Mesendoderm (in vitro differentiated cells): ENCODE results near the gene ARHGAP26.

ENCODE experiments used
- DNase-seq: peaks from one replicate; pipeline ENCODE4 v3.0.0; 2013
- H2AK5ac ChIP-seq: 2 replicates; pipeline ENCODE4 v1.6.1; 2013; ENCODE audit warnings: low read length, inconsistent platforms
- H2BK120ac ChIP-seq: 2 replicates; pipeline ENCODE4 v1.6.1; 2013; ENCODE audit warnings: low read depth, mild to moderate bottlenecking, low read length, moderate library complexity, mixed read lengths
- H2BK15ac ChIP-seq: replicated peaks from 2 replicates; pipeline ENCODE4 v1.6.1; 2013; ENCODE audit warnings: low read depth, mild to moderate bottlenecking, moderate library complexity
- H2BK5ac ChIP-seq: 2 replicates; pipeline ENCODE4 v1.6.1; 2013; ENCODE audit warnings: low read length, inconsistent platforms
- H3K18ac ChIP-seq: 2 replicates; pipeline ENCODE4 v1.6.1; 2013; ENCODE audit warnings: mild to moderate bottlenecking, low read length, mixed read lengths
- H3K23ac ChIP-seq: one replicate; pipeline ENCODE4 v1.6.1; 2013; ENCODE audit warnings: low read length
- H3K27ac ChIP-seq: 2 replicates; pipeline ENCODE4 v1.5.1; 2013; ENCODE audit warnings: low read depth, mild to moderate bottlenecking, inconsistent platforms, low read length, moderate library complexity
- H3K27me3 ChIP-seq: 2 replicates; pipeline ENCODE4 v1.6.1; 2013; ENCODE audit warnings: low read length, control low read depth, mild to moderate bottlenecking, inconsistent platforms; ENCODE audit not compliant: insufficient read depth, poor library complexity
- H3K36me3 ChIP-seq: 2 replicates; pipeline ENCODE4 v1.6.1; 2013; ENCODE audit warnings: low read length, inconsistent platforms; ENCODE audit not compliant: control insufficient read depth, insufficient read depth
- H3K4ac ChIP-seq: one replicate; pipeline ENCODE4 v1.6.1; 2013; ENCODE audit warnings: low read depth, mild to moderate bottlenecking, low read length, moderate library complexity
- H3K4me1 ChIP-seq: 2 replicates; pipeline ENCODE4 v1.6.1; 2013; ENCODE audit warnings: low read depth, low read length, inconsistent platforms; ENCODE audit not compliant: control insufficient read depth
- H3K4me2 ChIP-seq: 2 replicates; pipeline ENCODE4 v1.6.1; 2013; ENCODE audit warnings: low read length
- H3K4me3 ChIP-seq: 2 replicates; pipeline ENCODE4 v1.5.1; 2013; ENCODE audit warnings: mild to moderate bottlenecking, low read length
- H3K56ac ChIP-seq: one replicate; pipeline ENCODE4 v1.6.1; 2013; ENCODE audit warnings: low read length
- H3K79me1 ChIP-seq: 2 replicates; pipeline ENCODE4 v1.6.1; 2013; ENCODE audit warnings: low read length, inconsistent platforms
- H3K79me2 ChIP-seq: 2 replicates; pipeline ENCODE4 v1.6.1; 2013; ENCODE audit warnings: mild to moderate bottlenecking, low read length; ENCODE audit not compliant: control insufficient read depth, insufficient read depth
- H3K9ac ChIP-seq: 2 replicates; pipeline ENCODE4 v1.6.1; 2013; ENCODE audit warnings: low read length, inconsistent platforms
- H4K5ac ChIP-seq: one replicate; pipeline ENCODE4 v1.6.1; 2013; ENCODE audit warnings: low read length
- H4K8ac ChIP-seq: one replicate; pipeline ENCODE4 v1.6.1; 2013; ENCODE audit warnings: low read depth, mild to moderate bottlenecking, control low read depth, low read length, moderate library complexity
- WGBS: extraction: QIAGEN DNeasy Blood & Tissue Kit; methylation state at CpG from one replicate; pipeline ENCODE4 v1.1.7; 2013; ENCODE audit warnings: low lambda C conversion rate, missing lambda C conversion rate; ENCODE audit not compliant: insufficient coverage; ENCODE audit errors: extremely low coverage; 5-methylcytosine and 5-hydroxymethylcytosine counted together

Gene ARHGAP26

DNA sequence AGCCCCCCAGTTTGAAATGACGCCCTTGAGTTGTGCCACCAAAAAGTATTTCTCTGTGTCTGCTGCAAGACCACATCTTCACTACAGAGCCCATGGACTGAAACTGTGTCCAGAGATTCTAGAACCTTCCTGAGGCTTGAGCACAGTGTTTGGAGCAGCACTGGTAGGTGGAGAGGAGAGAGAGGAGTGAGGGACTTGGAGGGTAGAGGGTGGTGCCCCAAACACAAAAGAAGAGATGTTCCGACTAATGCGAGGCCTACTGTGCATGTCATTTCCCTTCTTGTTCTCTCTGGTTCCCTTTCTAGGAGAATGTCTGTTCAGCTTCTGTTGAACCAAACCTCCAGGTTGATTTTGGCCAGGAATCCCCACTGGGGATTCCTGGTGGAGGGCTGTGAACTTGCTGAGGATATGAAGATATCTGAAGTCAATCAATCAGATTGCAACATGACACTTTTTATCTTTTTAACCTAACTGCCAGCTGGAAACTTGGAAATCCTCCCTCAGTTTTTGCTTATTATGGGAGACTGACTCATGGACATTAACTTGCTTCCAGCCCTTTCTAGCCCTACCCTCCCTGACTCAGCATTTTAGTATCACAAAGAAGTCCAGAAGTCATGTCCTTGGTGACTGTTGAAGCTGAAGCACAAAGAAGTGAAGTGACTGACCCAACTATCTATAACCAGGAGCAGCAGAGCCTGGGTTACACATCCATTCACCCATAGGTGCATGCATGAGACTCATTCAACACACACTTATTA, 478.8 kb downstream of the ARHGAP26 start:
- Histone ChIP-seq H3K23ac (no peak overlapping the region), H3K4me3 (no peak overlapping the region), H3K18ac (no peak overlapping the region), H3K36me3 (no peaks in the 10 kb centered on the region), H3K79me1 (no peaks in the 10 kb centered on the region), H4K5ac (no peak overlapping the region), H3K27me3 (no peaks in the 10 kb centered on the region), H2BK5ac (no peak overlapping the region), H4K8ac (no peak overlapping the region), H3K4me1 (peaks cover 1% of the 10 kb centered on the region), H3K79me2 (no peaks in the 10 kb centered on the region), H2BK120ac (no peak overlapping the region), H3K27ac (no peak overlapping the region), H3K4ac (no peak overlapping the region), H2AK5ac (no peak overlapping the region), H3K56ac (no peak overlapping the region), H2BK15ac (no peak overlapping the region), H3K9ac (no peak overlapping the region), H3K4me2 (no peak overlapping the region)
- WGBS, result no CpG with 5 or more reads among the region's 3 CpGs
- no peak for DNase-seq

DNA sequence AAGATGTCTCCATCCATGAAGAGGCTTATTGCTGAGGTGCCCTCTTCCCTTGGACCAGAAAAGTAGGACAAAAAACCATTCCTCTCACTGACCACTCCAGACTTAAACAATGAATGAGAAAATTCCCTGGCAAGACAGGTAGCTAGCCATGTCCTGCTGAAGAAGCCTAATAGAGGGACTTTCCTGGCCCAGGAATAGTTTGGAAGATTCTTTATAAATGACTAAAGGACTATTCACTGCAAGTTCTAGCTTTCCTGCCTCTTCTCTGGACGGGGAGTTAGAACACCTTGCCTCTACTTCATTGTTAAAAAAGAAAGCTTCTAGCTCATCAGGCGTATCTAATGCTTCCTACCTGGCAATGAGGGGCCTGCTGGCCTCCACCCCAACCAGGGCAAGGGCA, 479.7 kb downstream of the ARHGAP26 start:
- H3K4me3 ChIP-seq, result no peak overlapping the region
- H3K9ac ChIP-seq, result no peak overlapping the region

DNA sequence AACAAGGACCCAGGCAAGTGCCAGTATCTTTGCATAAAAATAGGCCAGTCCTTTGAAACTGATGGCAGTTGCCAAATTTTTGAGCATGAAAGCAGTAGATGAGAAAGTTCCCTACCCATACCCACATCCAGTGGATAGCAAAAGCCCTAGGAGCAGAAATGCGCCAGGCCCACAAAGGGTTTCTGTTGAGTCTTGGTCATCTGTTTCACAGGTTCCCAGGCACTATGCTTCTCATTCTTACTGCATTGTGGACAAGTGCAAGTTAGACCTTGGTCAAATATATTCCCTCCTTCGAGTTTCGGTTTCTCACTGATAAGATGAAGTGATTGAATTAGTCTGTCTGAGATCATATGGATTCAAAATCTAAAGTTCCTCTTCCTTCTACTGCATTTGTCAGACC, 481.0 kb downstream of the ARHGAP26 start:
- H3K4me3 ChIP-seq, result no peak overlapping the region
- no peaks in the 10 kb centered on the region for H3K27me3 ChIP-seq
- H3K36me3 ChIP-seq, result no peaks in the 10 kb centered on the region
- no peak overlapping the region for H2BK5ac ChIP-seq
- H2AK5ac ChIP-seq, result no peak overlapping the region
- H4K5ac ChIP-seq, result no peak overlapping the region
- no peak overlapping the region for H2BK15ac ChIP-seq
- H3K79me2 ChIP-seq, result no peaks in the 10 kb centered on the region
- H3K4me2 ChIP-seq, result no peak overlapping the region
- no peak overlapping the region for H3K23ac ChIP-seq
- H3K79me1 ChIP-seq, result no peaks in the 10 kb centered on the region
- no peaks in the 10 kb centered on the region for H3K4me1 ChIP-seq
- WGBS, result no CpG with 5 or more reads among the region's 3 CpGs
- H3K18ac ChIP-seq, result no peak overlapping the region
- H3K27ac ChIP-seq, result no peak overlapping the region
- H2BK120ac ChIP-seq, result no peak overlapping the region
- H3K56ac ChIP-seq, result no peak overlapping the region
- no peak overlapping the region for H4K8ac ChIP-seq
- no peak overlapping the region for H3K4ac ChIP-seq
- no peak overlapping the region for H3K9ac ChIP-seq
- no peak for DNase-seq

More for the DNA sequence above, 479.7 kb downstream of the ARHGAP26 start:
- no peaks in the 10 kb centered on the region for H3K27me3 ChIP-seq
- no peak overlapping the region for H3K56ac ChIP-seq
- H4K5ac ChIP-seq, result no peak overlapping the region
- H4K8ac ChIP-seq, result no peak overlapping the region
- H3K4me2 ChIP-seq, result no peak overlapping the region
- no peaks in the 10 kb centered on the region for H3K36me3 ChIP-seq
- no peaks in the 10 kb centered on the region for H3K4me1 ChIP-seq
- H2BK15ac ChIP-seq, result no peak overlapping the region
- no CpG with 5 or more reads among the region's 2 CpGs for WGBS
- H3K79me2 ChIP-seq, result no peaks in the 10 kb centered on the region
- DNase-seq, result no peak
- H3K18ac ChIP-seq, result no peak overlapping the region
- H2BK5ac ChIP-seq, result no peak overlapping the region
- no peak overlapping the region for H3K4ac ChIP-seq
- H2BK120ac ChIP-seq, result no peak overlapping the region
- no peak overlapping the region for H3K23ac ChIP-seq
- no peak overlapping the region for H2AK5ac ChIP-seq
- no peak overlapping the region for H3K27ac ChIP-seq
- no peaks in the 10 kb centered on the region for H3K79me1 ChIP-seq

DNA sequence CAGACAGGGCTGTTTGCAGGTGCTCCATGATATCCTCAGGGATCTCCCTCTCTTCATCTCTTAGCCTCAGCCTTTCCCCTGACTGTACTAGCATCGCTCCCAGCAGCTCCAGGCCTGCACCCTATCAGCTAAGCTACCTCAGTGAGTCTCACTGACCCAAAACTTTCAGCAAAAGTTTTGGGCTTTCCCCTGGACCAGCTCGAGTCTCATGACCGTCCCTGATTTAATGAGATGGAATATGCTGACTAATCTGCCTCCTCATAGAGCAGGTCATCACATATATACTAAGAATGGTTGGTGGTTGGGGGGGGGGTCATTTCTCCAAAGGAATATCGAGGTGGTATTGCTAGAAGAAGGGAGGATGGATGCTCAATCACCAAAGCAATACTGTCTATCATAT, 481.8 kb downstream of the ARHGAP26 start:
- H3K4me3 ChIP-seq, result no peak overlapping the region
- no peak overlapping the region for H2BK120ac ChIP-seq
- H3K56ac ChIP-seq, result no peak overlapping the region
- H2AK5ac ChIP-seq, result no peak overlapping the region
- DNase-seq, result no peak
- H3K18ac ChIP-seq, result no peak overlapping the region
- no peaks in the 10 kb centered on the region for H3K4me1 ChIP-seq
- H2BK5ac ChIP-seq, result no peak overlapping the region
- no peak overlapping the region for H3K4ac ChIP-seq
- H3K79me1 ChIP-seq, result no peaks in the 10 kb centered on the region
- no peak overlapping the region for H4K5ac ChIP-seq
- H3K9ac ChIP-seq, result no peak overlapping the region
- H3K36me3 ChIP-seq, result no peaks in the 10 kb centered on the region
- no peaks in the 10 kb centered on the region for H3K27me3 ChIP-seq
- WGBS, result no CpG with 5 or more reads among the region's 4 CpGs
- no peak overlapping the region for H4K8ac ChIP-seq
- H3K27ac ChIP-seq, result no peak overlapping the region
- no peaks in the 10 kb centered on the region for H3K79me2 ChIP-seq
- no peak overlapping the region for H3K23ac ChIP-seq
- H2BK15ac ChIP-seq, result no peak overlapping the region
- H3K4me2 ChIP-seq, result no peak overlapping the region

DNA sequence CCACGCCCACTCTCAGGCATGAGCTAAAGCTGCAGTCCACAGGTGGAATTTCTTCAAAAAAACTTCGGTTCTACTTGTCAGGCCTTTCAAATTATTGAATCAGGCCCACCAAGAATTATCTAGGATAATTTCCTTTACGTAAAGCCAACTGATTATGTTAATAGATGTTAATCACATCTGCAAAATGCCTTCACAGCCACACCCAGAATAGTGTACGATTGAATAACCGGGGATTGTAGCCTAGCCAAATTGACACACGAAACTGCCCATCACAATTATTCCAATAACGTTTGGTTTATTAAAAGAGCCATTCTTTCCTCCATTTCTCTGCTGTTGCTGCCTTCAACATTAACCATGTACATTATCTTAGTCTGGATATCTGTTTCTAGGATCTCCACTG, 484.6 kb downstream of the ARHGAP26 start:
- no peak overlapping the region for H3K4me3 ChIP-seq
- H2BK15ac ChIP-seq, result no peak overlapping the region
- H3K79me1 ChIP-seq, result no peaks in the 10 kb centered on the region
- no peaks in the 10 kb centered on the region for H3K27me3 ChIP-seq
- H3K18ac ChIP-seq, result no peak overlapping the region
- no peak overlapping the region for H3K27ac ChIP-seq
- H3K56ac ChIP-seq, result no peak overlapping the region
- no peak overlapping the region for H3K4me2 ChIP-seq
- H3K79me2 ChIP-seq, result no peaks in the 10 kb centered on the region
- H3K9ac ChIP-seq, result no peak overlapping the region
- H4K8ac ChIP-seq, result no peak overlapping the region
- H2BK5ac ChIP-seq, result no peak overlapping the region
- WGBS, result no CpG with 5 or more reads among the region's 7 CpGs
- no peaks in the 10 kb centered on the region for H3K4me1 ChIP-seq
- H2BK120ac ChIP-seq, result no peak overlapping the region
- H4K5ac ChIP-seq, result no peak overlapping the region
- no peak overlapping the region for H3K4ac ChIP-seq
- H3K36me3 ChIP-seq, result no peaks in the 10 kb centered on the region
- H2AK5ac ChIP-seq, result no peak overlapping the region
- no peak for DNase-seq
- no peak overlapping the region for H3K23ac ChIP-seq
